ENCODE measurements around the gene GORAB.

Gene GORAB

GRCh38 chr1:170538687-170539086 is 6.7 kb downstream of the GORAB start:
- DNase-seq (ENCODE audit: low read depth in 2 of 2): no peak

GRCh38 chr1:170539154-170539553 is 7.2 kb downstream of the GORAB start:
- no peak for DNase-seq (ENCODE audit: low read depth in 2 of 2)

- no peak for DNase-seq (ENCODE audit: low read depth in 2 of 2)
These were observed 12.7 kb downstream of the GORAB start for GRCh38 chr1:170544624-170545023.

- no peak for DNase-seq (ENCODE audit: low read depth in 2 of 2)
These were observed 13.5 kb downstream of the GORAB start for GRCh38 chr1:170545476-170545875.

- no peak for DNase-seq (ENCODE audit: low read depth in 2 of 2)
These were observed 15.3 kb downstream of the GORAB start for GRCh38 chr1:170547255-170547654.

GRCh38 chr1:170548497-170548896 is 16.5 kb downstream of the GORAB start:
- no peak for DNase-seq (ENCODE audit: low read depth in 2 of 2)

- no peak for DNase-seq (ENCODE audit: low read depth in 2 of 2)
These were observed 23.4 kb downstream of the GORAB start for GRCh38 chr1:170555370-170555769.

GRCh38 chr1:170556917-170557316 is 25.0 kb downstream of the GORAB start:
- DNase-seq (ENCODE audit: low read depth in 2 of 2): no peak

- DNase-seq (ENCODE audit: low read depth in 2 of 2): no peak
These were observed 26.8 kb downstream of the GORAB start for GRCh38 chr1:170558731-170559130.

GRCh38 chr1:170559166-170559565 is 27.2 kb downstream of the GORAB start:
- no peak for DNase-seq (ENCODE audit: low read depth in 2 of 2)

GRCh38 chr1:170560681-170561285 is 28.8 kb downstream of the GORAB start:
- no peak for DNase-seq (ENCODE audit: low read depth in 2 of 2)

GRCh38 chr1:170562646-170563338 is 30.8 kb downstream of the GORAB start:
- DNase-seq (ENCODE audit: low read depth in 2 of 2): no peak

- no peak for DNase-seq (ENCODE audit: low read depth in 2 of 2)
These were observed 35.2 kb downstream of the GORAB start for GRCh38 chr1:170567214-170567613.

GRCh38 chr1:170568197-170568596 is 36.2 kb downstream of the GORAB start:
- no peak for DNase-seq (ENCODE audit: low read depth in 2 of 2)

GRCh38 chr1:170576980-170577379 is 45.0 kb downstream of the GORAB start:
- no peak for DNase-seq (ENCODE audit: low read depth in 2 of 2)

- DNase-seq (ENCODE audit: low read depth in 2 of 2): no peak
These were observed 46.4 kb downstream of the GORAB start for GRCh38 chr1:170578359-170578758.

GRCh38 chr1:170580636-170581440 is 48.9 kb downstream of the GORAB start:
- DNase-seq (ENCODE audit: low read depth in 2 of 2): no peak

GRCh38 chr1:170583186-170583585 is 51.2 kb downstream of the GORAB start:
- DNase-seq (ENCODE audit: low read depth in 2 of 2): no peak

- no peak for DNase-seq (ENCODE audit: low read depth in 2 of 2)
These were observed 54.6 kb downstream of the GORAB start for GRCh38 chr1:170586321-170587252.

GRCh38 chr1:170587253-170587593 is 55.3 kb downstream of the GORAB start:
- no peak for DNase-seq (ENCODE audit: low read depth in 2 of 2)

GRCh38 chr1:170590921-170591705 is 59.1 kb downstream of the GORAB start:
- no peak for DNase-seq (ENCODE audit: low read depth in 2 of 2)

Data from activated CD8-positive, alpha-beta memory T cell treated with anti-CD3 and anti-CD28 coated beads for 4 hours (primary cell).